Upper lobe of right lung (tissue), 1 donor: ENCODE results near the gene PNPLA5. TPM values are rescaled to one million over a fixed set of nuclear protein-coding genes. Genes with fewer than 3 reads are reported as not detected.
A peak's percentile ranks its signal among the peaks of the same experiment; 100 is the strongest.

Experiments
- ATAC-seq: fragments of 200-7000 bp; cut with Tn5 transposase; one replicate; pipeline ENCODE4 v1.9.1; 2020; ENCODE audit warnings: mild to moderate bottlenecking, moderate library complexity
- DNase-seq: peaks from one replicate; pipeline ENCODE4 v3.0.0-alpha.2; 2020
- H3K27ac ChIP-seq: fragments of 200-600 bp; one replicate; pipeline ENCODE4 v1.8.0; 2022
- H3K27me3 ChIP-seq: fragments of 200-600 bp; one replicate; pipeline ENCODE4 v1.8.0; 2022; ENCODE audit warnings: mild to moderate bottlenecking
- H3K36me3 ChIP-seq: fragments of 200-600 bp; one replicate; pipeline ENCODE4 v1.8.0; 2022
- H3K4me1 ChIP-seq: fragments of 200-600 bp; one replicate; pipeline ENCODE4 v1.8.0; 2022
- H3K4me3 ChIP-seq: fragments of 200-600 bp; one replicate; pipeline ENCODE4 v1.8.0; 2022; ENCODE audit warnings: mild to moderate bottlenecking
- H3K9me3 ChIP-seq: fragments of 200-600 bp; one replicate; pipeline ENCODE4 v1.8.0; 2022
- CTCF ChIP-seq: fragments of 200-600 bp; IDR thresholded peaks from one replicate; pipeline ENCODE4 v1.8.0; 2022; ENCODE audit warnings: antibody characterized with exemption
- intact Hi-C: fragments of 100-400 bp; cut with DNase I; formaldehyde crosslinking; loops from one replicate; pipeline ENCODE4 v1.11.0; 2022
- total RNA-seq: library from RNA; stranded (reverse); fragmentation: NEBNext Ultra II Directional; extraction: Animal tissue kit (Norgen Biotek cat#: 25700); gene quantifications from one replicate; pipeline ENCODE4 v1.2.1, GENCODE V29; 2021
- donor health status: DM: no; HTN: yes; CAD: no; lungs with severe emphysema.

Gene PNPLA5
- total RNA-seq, 1 donor from 2014 or later, result not detected

GRCh38 chr22:43922123-43922522 lies 30.3 kb upstream of the PNPLA5 start:
- peaks cover 38% of the 10 kb centered on the region for H3K27me3 ChIP-seq
- DNase-seq, result no peak
- H3K27ac ChIP-seq, result no peak overlapping the region
- H3K36me3 ChIP-seq, result no peaks in the 10 kb centered on the region
- H3K9me3 ChIP-seq, result no peaks in the 10 kb centered on the region
- peaks cover 5% of the 10 kb centered on the region for H3K4me1 ChIP-seq
- TF ChIP-seq CTCF, result no peak
- H3K4me3 ChIP-seq, result no peak overlapping the region
- intact Hi-C loops, result no loop called here
- no peak for ATAC-seq

DNA sequence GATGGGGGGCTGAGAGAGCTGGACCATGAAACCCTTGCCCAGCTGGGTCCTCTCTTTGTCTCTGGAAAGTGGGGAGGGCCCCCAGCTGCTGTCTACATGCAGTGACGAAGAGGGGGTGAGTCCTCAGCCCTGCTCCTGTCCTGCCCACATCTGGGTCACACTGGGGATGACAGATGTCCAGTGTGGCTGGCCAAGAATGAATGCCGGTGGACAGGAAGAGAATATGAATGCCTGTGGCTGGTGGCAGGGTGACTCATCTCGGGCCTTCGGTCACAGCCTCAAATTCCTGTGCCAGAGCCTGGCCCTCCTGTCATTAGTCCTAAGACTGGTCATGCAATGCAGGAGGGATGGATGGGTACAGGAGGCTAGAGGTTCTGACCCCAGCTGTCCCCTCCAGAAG lies 29.6 kb upstream of the PNPLA5 start:
- DNase-seq, result no peak
- no peak overlapping the region for H3K4me3 ChIP-seq
- H3K4me1 ChIP-seq, result peaks cover 5% of the 10 kb centered on the region
- H3K27me3 ChIP-seq, result peaks cover 44% of the 10 kb centered on the region
- TF ChIP-seq CTCF, result no peak
- no peak for ATAC-seq
- no peak overlapping the region for H3K27ac ChIP-seq
- intact Hi-C loops, result no loop called here
- H3K36me3 ChIP-seq, result no peaks in the 10 kb centered on the region
- no peaks in the 10 kb centered on the region for H3K9me3 ChIP-seq

GRCh38 chr22:43919106-43919973 lies 27.5 kb upstream of the PNPLA5 start:
- Histone ChIP-seq H3K27me3 (peaks cover 35% of the 10 kb centered on the region), H3K36me3 (no peaks in the 10 kb centered on the region), H3K4me3 (no peak overlapping the region), H3K9me3 (no peaks in the 10 kb centered on the region), H3K27ac (no peak overlapping the region), H3K4me1 (peaks cover 5% of the 10 kb centered on the region)
- DNase-seq (no peak), ATAC-seq (no peak)
- TF ChIP-seq CTCF, result no peak
- intact Hi-C loops, result no loop called here

GRCh38 chr22:43917521-43917920 lies 25.7 kb upstream of the PNPLA5 start:
- no peaks in the 10 kb centered on the region for H3K4me1 ChIP-seq
- ATAC-seq, result peak; percentile 59
- no peak for DNase-seq
- intact Hi-C loops, result no loop called here
- no peak overlapping the region for H3K4me3 ChIP-seq
- H3K9me3 ChIP-seq, result no peaks in the 10 kb centered on the region
- no peak overlapping the region for H3K27ac ChIP-seq
- no peak for TF ChIP-seq CTCF
- no peaks in the 10 kb centered on the region for H3K36me3 ChIP-seq
- H3K27me3 ChIP-seq, result peaks cover 32% of the 10 kb centered on the region

DNA sequence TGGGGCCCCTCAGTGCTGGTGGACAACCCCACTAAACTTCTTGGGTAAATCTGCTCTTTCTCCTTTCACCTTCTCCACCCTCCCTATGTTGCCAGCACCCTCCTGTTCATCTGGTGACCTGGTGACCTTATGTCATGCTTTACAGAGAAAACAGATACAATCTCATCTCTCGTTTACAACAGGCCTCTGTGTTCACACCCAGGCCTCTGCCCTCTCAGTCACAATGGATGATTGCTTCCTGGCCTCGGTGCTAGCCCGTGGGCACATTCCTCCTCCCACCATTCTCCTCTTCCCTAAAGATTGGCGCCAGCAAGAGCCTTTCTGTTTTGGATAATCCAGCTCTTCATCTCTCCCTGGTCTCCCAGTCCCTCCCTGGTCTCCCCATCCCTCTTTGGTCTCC lies 19.5 kb upstream of the PNPLA5 start:
- peaks cover 6% of the 10 kb centered on the region for H3K27me3 ChIP-seq

More for the DNA sequence above, 19.5 kb upstream of the PNPLA5 start:
- no peak for DNase-seq
- intact Hi-C loops, result no loop called here
- H3K4me1 ChIP-seq, result no peaks in the 10 kb centered on the region
- no peak overlapping the region for H3K27ac ChIP-seq
- no peak for ATAC-seq
- no peak overlapping the region for H3K4me3 ChIP-seq
- H3K36me3 ChIP-seq, result no peaks in the 10 kb centered on the region
- no peaks in the 10 kb centered on the region for H3K9me3 ChIP-seq
- TF ChIP-seq CTCF, result no peak
